ENCODE data around the gene IFI44L. TPM values are rescaled to one million over a fixed set of nuclear protein-coding genes. Genes with fewer than 3 reads are reported as not detected.
A peak's percentile ranks its signal among the peaks of the same experiment; 100 is the strongest.

The IFI44L gene
- total and polyA plus RNA-seq, 5 donors = 4.7 to 28.9 (median 8.9) TPM

DNA sequence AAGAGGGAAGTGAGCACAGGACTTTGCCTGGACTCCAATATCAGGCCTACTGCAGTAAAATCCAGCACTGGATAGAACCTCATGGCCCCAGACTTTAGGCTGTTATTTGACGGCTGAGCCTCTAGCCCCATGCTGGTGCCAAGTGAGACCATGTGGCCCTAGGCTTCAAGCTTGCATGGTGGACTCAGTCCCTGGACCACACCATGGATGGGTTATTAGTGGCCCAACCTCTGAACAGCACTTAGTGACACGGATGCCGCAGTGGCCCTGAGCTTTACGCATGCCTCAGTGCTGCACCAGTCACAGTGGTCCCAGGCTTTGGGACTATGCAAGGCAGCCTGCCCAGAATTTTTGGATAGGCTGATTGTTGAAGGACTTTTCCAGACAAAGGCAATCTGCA is 13.0 kb downstream of the IFI44L start:
- no peaks in the 10 kb centered on the region for H3K27me3 ChIP-seq (ENCODE audit: control insufficient read depth, insufficient read depth)
- ATAC-seq = no peak
- WGBS = 94% methylated on average over 4 of the region's 4 CpGs
- no peak overlapping the region for H3K27ac ChIP-seq (ENCODE audit: low read length)
- no peak for DNase-seq
- H3K4me3 ChIP-seq (ENCODE audit: low read length) = no peak overlapping the region
- no peaks in the 10 kb centered on the region for H3K9me3 ChIP-seq (ENCODE audit: control insufficient read depth, low read length)
- H3K4me1 ChIP-seq (ENCODE audit: control insufficient read depth, insufficient read depth, low read length) = no peaks in the 10 kb centered on the region
- intact Hi-C loops (cut with DNase I) = no loop called here

DNA sequence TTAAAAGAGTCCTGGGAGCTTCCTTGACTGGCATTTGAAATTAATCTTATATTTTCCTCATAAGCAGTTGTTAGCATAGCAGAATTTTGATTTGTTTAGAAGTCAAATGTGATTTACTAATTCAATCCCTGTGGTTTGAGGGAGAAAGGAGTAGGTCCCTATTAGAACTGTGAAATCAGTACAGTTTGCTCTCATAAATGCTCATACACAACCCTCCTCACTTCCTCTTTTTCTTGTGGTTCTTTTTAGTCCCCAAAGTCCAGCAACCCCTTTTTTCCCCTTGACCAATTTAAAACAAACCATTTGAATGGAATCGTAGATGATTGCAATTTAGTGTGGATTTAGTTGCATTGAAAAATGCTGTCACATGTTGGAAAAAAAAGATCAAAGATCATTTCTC is 20.2 kb downstream of the IFI44L start:
- no peak for ATAC-seq
- Histone ChIP-seq H3K27me3 (ENCODE audit: control insufficient read depth, insufficient read depth) (no peaks in the 10 kb centered on the region), H3K4me3 (ENCODE audit: low read length) (no peak overlapping the region), H3K27ac (ENCODE audit: low read length) (no peak overlapping the region), H3K9me3 (ENCODE audit: control insufficient read depth, low read length) (no peaks in the 10 kb centered on the region), H3K4me1 (ENCODE audit: control insufficient read depth, insufficient read depth, low read length) (no peaks in the 10 kb centered on the region)
- intact Hi-C loops (cut with DNase I) = no loop called here
- 87% methylated on average over 1 of the region's 1 CpG for WGBS
- no peak for DNase-seq

DNA sequence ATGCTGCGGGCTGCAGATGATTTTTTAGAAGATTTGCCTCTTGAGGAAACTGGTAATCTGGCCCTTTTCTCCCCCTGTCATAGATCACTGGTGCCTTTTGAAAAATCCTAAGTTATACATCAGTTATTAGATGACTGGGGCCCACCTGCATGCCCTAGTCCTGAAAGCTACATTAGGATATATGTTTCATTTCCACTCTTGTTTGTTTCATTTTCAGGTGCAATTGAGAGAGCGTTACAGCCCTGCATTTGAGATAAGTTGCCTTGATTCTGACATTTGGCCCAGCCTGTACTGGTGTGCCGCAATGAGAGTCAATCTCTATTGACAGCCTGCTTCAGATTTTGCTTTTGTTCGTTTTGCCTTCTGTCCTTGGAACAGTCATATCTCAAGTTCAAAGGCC is 21.3 kb downstream of the IFI44L start:
- Histone ChIP-seq H3K4me1 (ENCODE audit: control insufficient read depth, insufficient read depth, low read length) (no peaks in the 10 kb centered on the region), H3K27me3 (ENCODE audit: control insufficient read depth, insufficient read depth) (no peaks in the 10 kb centered on the region), H3K27ac (ENCODE audit: low read length) (no peak overlapping the region), H3K9me3 (ENCODE audit: control insufficient read depth, low read length) (no peaks in the 10 kb centered on the region), H3K4me3 (ENCODE audit: low read length) (no peak overlapping the region)
- intact Hi-C loops (cut with DNase I) = no loop called here
- ATAC-seq (no peak), DNase-seq (no peak)
- WGBS = 88% methylated on average over 4 of the region's 4 CpGs

DNA sequence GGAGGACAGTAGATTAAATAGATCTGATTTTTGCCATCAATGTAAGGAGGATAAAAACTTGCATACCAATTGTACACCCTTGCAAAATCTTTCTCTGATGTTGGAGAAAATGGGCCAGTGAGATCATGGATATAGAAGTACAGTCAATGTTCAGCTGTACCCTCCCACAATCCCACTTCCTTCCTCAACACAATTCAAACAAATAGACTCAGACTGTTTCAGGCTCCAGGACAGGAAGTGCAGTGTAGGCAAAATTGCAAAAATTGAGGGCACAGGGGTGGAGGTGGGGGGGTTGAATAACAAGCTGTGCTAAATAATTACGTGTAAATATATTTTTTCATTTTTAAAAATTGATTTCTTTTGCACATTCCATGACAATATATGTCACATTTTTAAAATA is 25.5 kb downstream of the IFI44L start:
- H3K4me3 ChIP-seq (ENCODE audit: low read length) = no peak overlapping the region
- H3K4me1 ChIP-seq (ENCODE audit: control insufficient read depth, insufficient read depth, low read length) = no peaks in the 10 kb centered on the region
- H3K27me3 ChIP-seq (ENCODE audit: control insufficient read depth, insufficient read depth) = no peaks in the 10 kb centered on the region
- intact Hi-C loops (cut with DNase I) = no loop called here
- ATAC-seq (peak; percentile 57 to 65), DNase-seq (no peak)
- H3K27ac ChIP-seq (ENCODE audit: low read length) = no peak overlapping the region
- 45% methylated on average over 1 of the region's 1 CpG for WGBS
- no peaks in the 10 kb centered on the region for H3K9me3 ChIP-seq (ENCODE audit: control insufficient read depth, low read length)

DNA sequence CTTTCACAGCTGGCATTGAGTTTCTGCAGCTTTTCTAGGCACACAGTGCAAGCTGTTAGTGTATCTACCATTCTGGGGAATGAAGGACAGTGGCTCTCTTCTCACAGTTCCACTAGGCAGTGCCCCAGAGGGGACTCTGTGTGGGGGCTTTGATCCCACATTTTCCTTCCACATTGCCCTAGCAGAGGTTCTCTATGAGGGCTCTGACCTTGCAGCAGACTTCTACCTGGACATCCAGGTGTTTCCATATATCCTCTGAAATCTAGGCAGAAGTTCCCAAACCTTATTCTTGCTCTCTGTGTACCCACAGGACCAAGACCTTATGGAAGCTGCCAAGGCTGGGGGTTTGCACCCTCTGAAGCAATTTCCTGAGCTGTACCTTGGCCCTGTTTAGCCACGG is 27.0 kb downstream of the IFI44L start:
- intact Hi-C loops (cut with DNase I) = no loop called here
- WGBS = 95% methylated on average over 1 of the region's 1 CpG
- no peak overlapping the region for H3K4me3 ChIP-seq (ENCODE audit: low read length)
- no peaks in the 10 kb centered on the region for H3K4me1 ChIP-seq (ENCODE audit: control insufficient read depth, insufficient read depth, low read length)
- no peak for DNase-seq
- ATAC-seq = no peak
- no peaks in the 10 kb centered on the region for H3K9me3 ChIP-seq (ENCODE audit: control insufficient read depth, low read length)
- no peak overlapping the region for H3K27ac ChIP-seq (ENCODE audit: low read length)
- no peaks in the 10 kb centered on the region for H3K27me3 ChIP-seq (ENCODE audit: control insufficient read depth, insufficient read depth)

DNA sequence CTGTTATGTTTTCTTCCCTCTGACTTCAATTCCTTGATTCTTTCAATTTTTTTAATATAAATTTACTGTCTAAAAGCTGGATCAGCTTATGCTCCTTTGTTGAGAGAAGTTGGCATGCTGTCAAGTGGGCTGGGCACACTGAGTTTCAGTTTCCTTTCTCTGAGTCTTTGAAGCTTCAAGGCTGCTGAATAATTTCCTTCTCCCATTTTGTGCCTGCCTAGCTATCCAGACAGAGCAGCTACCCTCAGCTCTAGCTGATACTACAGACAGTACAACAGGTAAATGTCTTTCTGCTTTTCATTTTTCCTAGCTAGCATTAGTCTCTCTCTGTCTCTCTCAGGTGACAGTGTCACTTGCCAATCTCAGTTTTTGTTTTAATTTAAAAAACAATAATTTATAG is 29.4 kb downstream of the IFI44L start, which contains the start of gene IFI44:
TSS of gene IFI44 (plus strand) at position 204 of the 400 bp plus-strand sequence. CDS start 365 bp downstream, outside the sequence.
- DNase-seq = peak; percentile 88 to 96 (median 89)
- intact Hi-C loops (cut with DNase I) = no loop called here
- Histone ChIP-seq H3K4me3 (ENCODE audit: low read length) (peak within 1 kb of the TSS; percentile 90), H3K27ac (ENCODE audit: low read length) (peak within 1 kb of the TSS; percentile 81), H3K27me3 (ENCODE audit: control insufficient read depth, insufficient read depth) (no peaks in the 10 kb centered on the region), H3K9me3 (ENCODE audit: control insufficient read depth, low read length) (no peaks in the 10 kb centered on the region), H3K4me1 (ENCODE audit: control insufficient read depth, insufficient read depth, low read length) (no peaks in the 10 kb centered on the region)
- ATAC-seq = peak; percentile 92 to 93

DNA sequence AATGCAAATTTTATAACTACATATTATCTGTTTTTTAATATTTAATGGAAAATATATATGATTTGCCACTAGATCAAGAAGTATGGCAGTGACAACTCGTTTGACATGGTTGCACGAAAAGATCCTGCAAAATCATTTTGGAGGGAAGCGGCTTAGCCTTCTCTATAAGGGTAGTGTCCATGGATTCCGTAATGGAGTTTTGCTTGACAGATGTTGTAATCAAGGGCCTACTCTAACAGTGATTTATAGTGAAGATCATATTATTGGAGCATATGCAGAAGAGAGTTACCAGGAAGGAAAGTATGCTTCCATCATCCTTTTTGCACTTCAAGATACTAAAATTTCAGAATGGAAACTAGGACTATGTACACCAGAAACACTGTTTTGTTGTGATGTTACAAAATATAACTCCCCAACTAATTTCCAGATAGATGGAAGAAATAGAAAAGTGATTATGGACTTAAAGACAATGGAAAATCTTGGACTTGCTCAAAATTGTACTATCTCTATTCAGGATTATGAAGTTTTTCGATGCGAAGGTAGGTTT is 29.9 kb downstream of the IFI44L start:
- ATAC-seq (peak; percentile 23 to 49), DNase-seq (no peak)

DNA sequence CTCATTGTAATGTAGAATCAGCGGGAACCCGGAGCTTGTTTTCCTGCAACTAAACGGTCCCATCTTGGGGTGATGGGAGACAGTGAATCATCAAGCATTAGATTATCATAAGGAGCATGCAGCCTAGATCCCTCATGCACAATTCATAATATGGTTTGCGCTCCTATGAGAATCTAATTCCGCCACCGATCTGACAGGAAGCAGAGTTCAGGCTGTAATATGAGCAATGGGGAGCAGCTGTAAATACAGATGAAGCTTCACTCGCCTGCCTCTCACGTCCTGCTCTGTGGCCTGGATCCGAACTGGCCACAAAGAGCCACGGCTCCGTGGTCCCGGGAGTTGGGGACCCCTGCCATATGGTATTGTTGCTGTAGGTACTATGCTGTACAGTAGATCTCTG is 31.0 kb downstream of the IFI44L start:
- intact Hi-C loops (cut with DNase I) = no loop called here
- DNase-seq (no peak), ATAC-seq (peak in 1 of 2 donors; percentile 58)
- 60% methylated on average over 12 of the region's 12 CpGs for WGBS
- Histone ChIP-seq H3K4me1 (ENCODE audit: control insufficient read depth, insufficient read depth, low read length) (no peaks in the 10 kb centered on the region), H3K9me3 (ENCODE audit: control insufficient read depth, low read length) (no peaks in the 10 kb centered on the region), H3K27ac (ENCODE audit: low read length) (no peak overlapping the region), H3K4me3 (ENCODE audit: low read length) (peak overlapping the region; percentile 90), H3K27me3 (ENCODE audit: control insufficient read depth, insufficient read depth) (no peaks in the 10 kb centered on the region)

More for the DNA sequence above, 29.9 kb downstream of the IFI44L start:
- H3K27me3 ChIP-seq (ENCODE audit: control insufficient read depth, insufficient read depth) = no peaks in the 10 kb centered on the region
- intact Hi-C loops (cut with DNase I) = no loop called here
- H3K4me3 ChIP-seq (ENCODE audit: low read length) = peak overlapping the region; percentile 90
- H3K9me3 ChIP-seq (ENCODE audit: control insufficient read depth, low read length) = no peaks in the 10 kb centered on the region
- no peaks in the 10 kb centered on the region for H3K4me1 ChIP-seq (ENCODE audit: control insufficient read depth, insufficient read depth, low read length)
- H3K27ac ChIP-seq (ENCODE audit: low read length) = peak overlapping the region; percentile 81
- 51% methylated on average over 6 of the region's 6 CpGs for WGBS

DNA sequence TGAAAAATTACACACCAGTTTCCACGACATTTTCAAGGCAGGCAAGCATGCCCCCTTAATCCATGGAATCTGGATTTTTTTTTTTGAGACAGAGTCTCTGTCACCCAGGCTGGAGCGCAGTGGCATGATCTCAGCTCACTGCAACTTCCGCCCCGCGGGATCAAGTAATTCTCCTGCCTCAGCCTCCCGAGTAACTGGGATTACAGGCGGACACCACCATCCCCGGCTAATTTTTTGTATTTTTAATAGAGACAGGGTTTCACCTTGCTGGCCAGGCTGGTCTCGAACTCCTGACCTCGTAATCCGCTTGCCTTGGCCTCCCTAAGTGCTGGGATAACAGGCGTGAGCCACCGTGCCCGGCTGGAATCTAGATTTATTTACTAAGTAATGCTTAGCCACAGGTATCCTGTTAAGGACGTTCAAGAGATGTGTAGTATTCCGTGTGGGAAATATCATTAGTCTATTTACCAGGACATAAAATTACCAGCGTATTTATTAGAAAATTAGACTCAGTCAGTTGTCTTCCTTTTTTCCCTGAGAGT is 31.8 kb downstream of the IFI44L start:
- Histone ChIP-seq H3K27me3 (ENCODE audit: control insufficient read depth, insufficient read depth) (no peaks in the 10 kb centered on the region), H3K27ac (ENCODE audit: low read length) (no peak overlapping the region), H3K4me3 (ENCODE audit: low read length) (peak overlapping the region; percentile 90), H3K9me3 (ENCODE audit: control insufficient read depth, low read length) (no peaks in the 10 kb centered on the region), H3K4me1 (ENCODE audit: control insufficient read depth, insufficient read depth, low read length) (no peaks in the 10 kb centered on the region)
- ATAC-seq = no peak
- no peak for DNase-seq
- intact Hi-C loops (cut with DNase I) = no loop called here
- WGBS = 78% methylated on average over 17 of the region's 17 CpGs

DNA sequence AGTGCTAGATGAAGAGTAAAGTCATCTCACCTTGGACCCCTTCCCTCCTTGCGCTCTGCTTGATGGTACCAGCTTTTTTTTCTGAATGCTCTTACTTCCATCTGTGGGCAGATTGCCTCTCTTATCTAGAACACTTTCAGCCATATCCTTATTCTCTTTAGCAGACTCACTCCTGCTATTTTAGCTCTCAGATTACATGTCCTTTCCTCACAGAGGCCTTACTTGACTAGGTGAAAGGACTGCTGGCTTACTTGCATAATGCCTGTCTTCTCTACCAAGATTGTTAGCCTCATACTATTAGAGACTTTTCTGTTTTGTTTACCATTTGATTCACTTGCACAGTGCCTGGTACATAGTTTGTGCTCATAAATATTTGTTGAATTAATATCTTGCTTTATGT is 38.7 kb downstream of the IFI44L start:
- Histone ChIP-seq H3K4me3 (ENCODE audit: low read length) (no peak overlapping the region), H3K4me1 (ENCODE audit: control insufficient read depth, insufficient read depth, low read length) (no peaks in the 10 kb centered on the region), H3K9me3 (ENCODE audit: control insufficient read depth, low read length) (no peaks in the 10 kb centered on the region), H3K27me3 (ENCODE audit: control insufficient read depth, insufficient read depth) (no peaks in the 10 kb centered on the region), H3K27ac (ENCODE audit: low read length) (no peak overlapping the region)
- 76% methylated on average over 1 of the region's 1 CpG for WGBS
- intact Hi-C loops (cut with DNase I) = no loop called here
- DNase-seq (no peak), ATAC-seq (no peak)

DNA sequence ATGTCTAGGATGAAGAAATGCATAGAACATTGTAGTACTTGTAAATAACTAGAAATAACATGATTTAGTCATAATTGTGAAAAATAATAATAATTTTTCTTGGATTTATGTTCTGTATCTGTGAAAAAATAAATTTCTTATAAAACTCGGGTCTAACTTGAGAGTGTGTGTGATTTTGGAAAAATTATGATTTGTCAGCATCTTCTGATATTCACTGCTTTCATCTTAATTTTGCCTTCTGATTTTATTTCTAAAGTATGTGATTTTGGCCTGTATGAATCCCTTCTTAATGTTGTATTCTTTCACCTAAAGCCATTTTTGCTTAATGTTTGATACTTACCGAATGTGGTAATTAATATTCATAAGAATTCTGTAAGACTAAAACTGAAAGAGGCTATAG is 43.7 kb downstream of the IFI44L start:
- H3K9me3 ChIP-seq (ENCODE audit: control insufficient read depth, low read length) = no peaks in the 10 kb centered on the region
- H3K27me3 ChIP-seq (ENCODE audit: control insufficient read depth, insufficient read depth) = no peaks in the 10 kb centered on the region
- H3K4me1 ChIP-seq (ENCODE audit: control insufficient read depth, insufficient read depth, low read length) = no peaks in the 10 kb centered on the region
- WGBS = 87% methylated on average over 2 of the region's 2 CpGs
- H3K4me3 ChIP-seq (ENCODE audit: low read length) = no peak overlapping the region
- DNase-seq (no peak), ATAC-seq (no peak)
- intact Hi-C loops (cut with DNase I) = no loop called here
- H3K27ac ChIP-seq (ENCODE audit: low read length) = no peak overlapping the region

DNA sequence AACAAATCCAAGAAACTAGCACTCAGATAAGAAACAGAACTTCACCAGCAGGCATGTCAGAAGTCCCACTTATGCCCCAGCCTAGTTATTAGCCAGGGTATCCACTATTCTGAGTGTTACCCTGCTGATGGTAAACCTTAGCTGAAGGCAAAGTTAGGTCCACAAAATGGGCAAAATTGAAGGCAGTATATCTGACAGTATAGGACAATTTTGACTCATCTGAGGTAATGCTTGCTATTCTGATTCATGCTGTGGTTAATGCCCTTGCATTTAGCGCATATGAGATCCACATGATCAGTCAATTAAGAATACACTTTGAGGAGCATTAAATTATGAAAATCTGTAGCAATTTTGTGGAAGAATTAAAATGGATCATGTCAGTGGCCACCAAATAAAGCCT is 44.5 kb downstream of the IFI44L start:
- ATAC-seq = no peak
- no peaks in the 10 kb centered on the region for H3K4me1 ChIP-seq (ENCODE audit: control insufficient read depth, insufficient read depth, low read length)
- 94% methylated on average over 1 of the region's 1 CpG for WGBS

More for the DNA sequence above, 44.5 kb downstream of the IFI44L start:
- no peaks in the 10 kb centered on the region for H3K9me3 ChIP-seq (ENCODE audit: control insufficient read depth, low read length)
- intact Hi-C loops (cut with DNase I) = no loop called here
- no peak for DNase-seq
- no peaks in the 10 kb centered on the region for H3K27me3 ChIP-seq (ENCODE audit: control insufficient read depth, insufficient read depth)
- no peak overlapping the region for H3K27ac ChIP-seq (ENCODE audit: low read length)
- no peak overlapping the region for H3K4me3 ChIP-seq (ENCODE audit: low read length)

All from right cardiac atrium (tissue), 5 donors.